ENCODE data around the gene NDFIP2. TPM values are rescaled to one million over a fixed set of nuclear protein-coding genes. Genes with fewer than 3 reads are reported as not detected.

NDFIP2 gene
- total RNA-seq, 1 experiment from 2014 or later: 23.1 TPM

DNA sequence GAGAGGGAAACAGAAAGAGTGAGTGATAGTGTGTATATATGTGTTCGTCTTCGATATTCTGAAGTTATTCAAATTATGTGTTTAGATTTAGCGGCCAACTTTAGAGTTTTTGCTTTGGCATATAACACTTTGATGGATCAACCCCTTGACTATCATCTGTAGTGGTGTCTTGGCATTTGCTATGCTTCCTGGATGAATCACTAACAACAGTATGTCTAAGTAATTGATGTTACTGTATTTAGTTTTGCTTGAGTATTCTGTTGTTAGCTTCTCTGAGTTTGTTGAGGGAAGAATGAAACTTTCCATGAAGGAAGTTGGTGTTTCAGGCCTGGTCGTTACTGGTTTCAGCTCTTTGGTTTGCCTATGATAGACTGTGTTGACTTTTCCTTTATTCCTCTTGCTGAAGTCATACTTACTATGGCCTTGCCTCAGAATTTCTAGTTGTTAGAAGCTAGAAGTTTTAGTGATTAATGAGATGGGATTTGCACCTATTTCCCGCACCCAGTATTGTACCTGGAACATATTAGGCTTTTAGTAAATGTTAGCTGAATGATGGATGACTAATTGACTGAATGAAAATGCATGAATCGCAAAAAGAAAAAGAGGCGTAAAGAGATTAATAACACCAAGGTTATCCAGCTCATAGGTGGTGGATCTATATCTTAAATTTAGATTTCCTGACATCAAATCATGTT lies 20.7 kb downstream of the NDFIP2 start (continued):
- no peak for TF ChIP-seq ARID4B (CRISPR knock-in tag; IDR thresholded peaks at IDR 0.05; ENCODE audit: borderline replicate concordance)
- no peak for TF ChIP-seq ESRRA (CRISPR knock-in tag; IDR thresholded peaks at IDR 0.05; ENCODE audit: borderline replicate concordance)

- no peak for DNase-seq (ENCODE audit: low spot score)
- Mint-ChIP-seq H3K9me3 (no peaks in the 10 kb centered on the region), H3K36me3 (no peaks in the 10 kb centered on the region), H3K4me1 (peaks cover under 1% of the 10 kb centered on the region; the same call in 1 of the 2 replicates), H3K27me3 (ENCODE audit: low read depth) (no peaks in the 10 kb centered on the region), H3K4me3 (no peak overlapping the region), H3K27ac (no peak overlapping the region)
- POLR2A ChIA-PET: no interaction called here
- CTCF ChIA-PET: interaction anchor here (0.8 to 0.9 kb wide), 2 partner anchors 39 to 79 kb away, joined by 3 read pairs; no protein-coding TSS in a partner anchor
- ATAC-seq: peak; percentile 43; the same call in 1 of the 2 replicates
- TF ChIP-seq, protein P1, sequence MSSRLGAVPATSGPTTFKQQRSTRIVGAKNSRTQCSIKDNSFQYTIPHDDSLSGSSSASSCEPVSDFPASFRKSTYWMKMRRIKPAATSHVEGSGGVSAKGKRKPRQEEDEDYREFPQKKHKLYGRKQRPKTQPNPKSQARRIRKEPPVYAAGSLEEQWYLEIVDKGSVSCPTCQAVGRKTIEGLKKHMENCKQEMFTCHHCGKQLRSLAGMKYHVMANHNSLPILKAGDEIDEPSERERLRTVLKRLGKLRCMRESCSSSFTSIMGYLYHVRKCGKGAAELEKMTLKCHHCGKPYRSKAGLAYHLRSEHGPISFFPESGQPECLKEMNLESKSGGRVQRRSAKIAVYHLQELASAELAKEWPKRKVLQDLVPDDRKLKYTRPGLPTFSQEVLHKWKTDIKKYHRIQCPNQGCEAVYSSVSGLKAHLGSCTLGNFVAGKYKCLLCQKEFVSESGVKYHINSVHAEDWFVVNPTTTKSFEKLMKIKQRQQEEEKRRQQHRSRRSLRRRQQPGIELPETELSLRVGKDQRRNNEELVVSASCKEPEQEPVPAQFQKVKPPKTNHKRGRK (CRISPR knock-in tag; IDR thresholded peaks at IDR 0.05; ENCODE audit: borderline replicate concordance): no peak
- TF ChIP-seq, protein P2, sequence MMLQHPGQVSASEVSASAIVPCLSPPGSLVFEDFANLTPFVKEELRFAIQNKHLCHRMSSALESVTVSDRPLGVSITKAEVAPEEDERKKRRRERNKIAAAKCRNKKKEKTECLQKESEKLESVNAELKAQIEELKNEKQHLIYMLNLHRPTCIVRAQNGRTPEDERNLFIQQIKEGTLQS (CRISPR knock-in tag; conservative IDR thresholded peaks at IDR 0.05): no peak
- TF ChIP-seq ZNF263 (CRISPR knock-in tag; IDR thresholded peaks at IDR 0.05; ENCODE audit: low read depth) (no peak), ZNF232 (CRISPR knock-in tag; IDR thresholded peaks at IDR 0.05) (no peak), ZBTB21 (CRISPR knock-in tag; IDR thresholded peaks at IDR 0.05; ENCODE audit: borderline replicate concordance) (no peak), FOXP1 (CRISPR knock-in tag; IDR thresholded peaks at IDR 0.05; ENCODE audit: borderline replicate concordance) (no peak), SOX15 (CRISPR knock-in tag; IDR thresholded peaks at IDR 0.05) (no peak), ZNF219 (CRISPR knock-in tag; IDR thresholded peaks at IDR 0.05; ENCODE audit: borderline replicate concordance) (no peak), CTCF (IDR thresholded peaks at IDR 0.05) (no peak), SMAD3 (CRISPR knock-in tag; IDR thresholded peaks at IDR 0.05; ENCODE audit: borderline replicate concordance) (no peak), CDX4 (CRISPR knock-in tag; IDR thresholded peaks at IDR 0.05; ENCODE audit: borderline replicate concordance) (no peak)
- TF ChIP-seq, protein P3, sequence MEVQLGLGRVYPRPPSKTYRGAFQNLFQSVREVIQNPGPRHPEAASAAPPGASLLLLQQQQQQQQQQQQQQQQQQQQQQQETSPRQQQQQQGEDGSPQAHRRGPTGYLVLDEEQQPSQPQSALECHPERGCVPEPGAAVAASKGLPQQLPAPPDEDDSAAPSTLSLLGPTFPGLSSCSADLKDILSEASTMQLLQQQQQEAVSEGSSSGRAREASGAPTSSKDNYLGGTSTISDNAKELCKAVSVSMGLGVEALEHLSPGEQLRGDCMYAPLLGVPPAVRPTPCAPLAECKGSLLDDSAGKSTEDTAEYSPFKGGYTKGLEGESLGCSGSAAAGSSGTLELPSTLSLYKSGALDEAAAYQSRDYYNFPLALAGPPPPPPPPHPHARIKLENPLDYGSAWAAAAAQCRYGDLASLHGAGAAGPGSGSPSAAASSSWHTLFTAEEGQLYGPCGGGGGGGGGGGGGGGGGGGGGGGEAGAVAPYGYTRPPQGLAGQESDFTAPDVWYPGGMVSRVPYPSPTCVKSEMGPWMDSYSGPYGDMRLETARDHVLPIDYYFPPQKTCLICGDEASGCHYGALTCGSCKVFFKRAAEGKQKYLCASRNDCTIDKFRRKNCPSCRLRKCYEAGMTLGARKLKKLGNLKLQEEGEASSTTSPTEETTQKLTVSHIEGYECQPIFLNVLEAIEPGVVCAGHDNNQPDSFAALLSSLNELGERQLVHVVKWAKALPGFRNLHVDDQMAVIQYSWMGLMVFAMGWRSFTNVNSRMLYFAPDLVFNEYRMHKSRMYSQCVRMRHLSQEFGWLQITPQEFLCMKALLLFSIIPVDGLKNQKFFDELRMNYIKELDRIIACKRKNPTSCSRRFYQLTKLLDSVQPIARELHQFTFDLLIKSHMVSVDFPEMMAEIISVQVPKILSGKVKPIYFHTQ (CRISPR knock-in tag; IDR thresholded peaks at IDR 0.05): no peak
- TF ChIP-seq, protein P4, sequence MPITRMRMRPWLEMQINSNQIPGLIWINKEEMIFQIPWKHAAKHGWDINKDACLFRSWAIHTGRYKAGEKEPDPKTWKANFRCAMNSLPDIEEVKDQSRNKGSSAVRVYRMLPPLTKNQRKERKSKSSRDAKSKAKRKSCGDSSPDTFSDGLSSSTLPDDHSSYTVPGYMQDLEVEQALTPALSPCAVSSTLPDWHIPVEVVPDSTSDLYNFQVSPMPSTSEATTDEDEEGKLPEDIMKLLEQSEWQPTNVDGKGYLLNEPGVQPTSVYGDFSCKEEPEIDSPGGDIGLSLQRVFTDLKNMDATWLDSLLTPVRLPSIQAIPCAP (CRISPR knock-in tag; IDR thresholded peaks at IDR 0.05): no peak
- TF ChIP-seq, protein P5, sequence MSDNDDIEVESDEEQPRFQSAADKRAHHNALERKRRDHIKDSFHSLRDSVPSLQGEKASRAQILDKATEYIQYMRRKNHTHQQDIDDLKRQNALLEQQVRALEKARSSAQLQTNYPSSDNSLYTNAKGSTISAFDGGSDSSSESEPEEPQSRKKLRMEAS (CRISPR knock-in tag; IDR thresholded peaks at IDR 0.05): no peak
- TF ChIP-seq, protein P6, sequence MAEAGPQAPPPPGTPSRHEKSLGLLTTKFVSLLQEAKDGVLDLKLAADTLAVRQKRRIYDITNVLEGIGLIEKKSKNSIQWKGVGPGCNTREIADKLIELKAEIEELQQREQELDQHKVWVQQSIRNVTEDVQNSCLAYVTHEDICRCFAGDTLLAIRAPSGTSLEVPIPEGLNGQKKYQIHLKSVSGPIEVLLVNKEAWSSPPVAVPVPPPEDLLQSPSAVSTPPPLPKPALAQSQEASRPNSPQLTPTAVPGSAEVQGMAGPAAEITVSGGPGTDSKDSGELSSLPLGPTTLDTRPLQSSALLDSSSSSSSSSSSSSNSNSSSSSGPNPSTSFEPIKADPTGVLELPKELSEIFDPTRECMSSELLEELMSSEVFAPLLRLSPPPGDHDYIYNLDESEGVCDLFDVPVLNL (CRISPR knock-in tag; IDR thresholded peaks at IDR 0.05; ENCODE audit: borderline replicate concordance, low read depth): no peak
Measured at GRCh38 chr13:79502859-79503468, 22.0 kb downstream of the NDFIP2 start.

Data from WTC11 (cell line).